Neural cell (in vitro differentiated cells): Measurements from ENCODE around the gene ALOXE3.

Source experiments
- EP300 ChIP-seq: fragments of 450-650 bp; conservative IDR thresholded peaks from 2 replicates; pipeline ENCODE4 v1.6.1; 2014; ENCODE audit warnings: antibody characterized with exemption, mild to moderate bottlenecking, moderate library complexity; ENCODE audit not compliant: poor library complexity, severe bottlenecking
- POLR2AphosphoS5 ChIP-seq: IDR thresholded peaks from 2 replicates; pipeline ENCODE4 v1.6.1; 2012
- RAD21 ChIP-seq: fragments of 450-650 bp; conservative IDR thresholded peaks from 2 replicates; pipeline ENCODE4 v1.6.1; 2014; ENCODE audit warnings: antibody characterized with exemption, mild to moderate bottlenecking, moderate library complexity
- TF ChIP-seq, protein P1 (sequence below): fragments of 450-650 bp; IDR thresholded peaks from 2 replicates; pipeline ENCODE4 v1.5.1; 2014; ENCODE audit warnings: antibody characterized with exemption, mild to moderate bottlenecking, moderate library complexity; ENCODE audit not compliant: poor library complexity, severe bottlenecking

DNA sequence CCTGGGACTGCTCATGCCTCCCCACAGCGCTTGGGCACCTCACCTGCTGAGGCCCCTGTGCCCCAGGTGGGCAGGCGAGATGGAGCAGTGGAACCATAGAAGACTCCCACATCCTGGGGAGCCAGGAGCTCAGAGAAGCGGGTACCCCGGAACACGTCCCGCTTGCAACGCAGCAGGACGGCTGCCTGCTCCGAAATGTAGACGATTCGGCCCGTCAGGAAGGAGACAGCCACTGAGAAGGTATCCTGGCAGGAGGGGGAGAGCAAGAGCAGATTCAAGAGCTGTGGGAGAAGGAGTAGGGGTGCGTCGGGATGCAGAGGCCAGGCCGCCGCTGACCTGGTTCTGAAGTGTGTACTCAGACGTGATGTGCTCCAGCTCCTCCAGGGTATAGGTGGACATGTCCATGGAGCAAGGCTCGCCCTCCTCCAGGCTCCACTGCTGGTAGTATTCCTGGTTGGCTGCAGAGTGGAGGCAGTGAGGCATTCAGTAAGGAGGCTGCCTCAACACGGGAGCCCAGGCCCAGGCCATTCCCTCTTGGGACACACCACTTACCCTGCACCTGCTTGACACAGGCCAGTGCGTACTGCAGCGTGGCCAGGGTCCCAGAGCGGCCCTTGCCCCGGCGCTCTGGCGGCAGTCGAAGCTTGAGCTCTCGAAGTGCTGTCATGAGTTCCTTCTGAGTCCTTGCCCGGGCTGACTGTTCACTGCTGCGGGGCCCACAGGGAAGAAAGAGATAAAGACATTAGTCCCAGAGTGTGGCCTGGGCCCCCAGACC lies 31.3 kb upstream of the ALOXE3 start:
- TF ChIP-seq POLR2AphosphoS5 (no peak), EP300 (no peak), RAD21 (no peak)
- TF ChIP-seq, protein P1, sequence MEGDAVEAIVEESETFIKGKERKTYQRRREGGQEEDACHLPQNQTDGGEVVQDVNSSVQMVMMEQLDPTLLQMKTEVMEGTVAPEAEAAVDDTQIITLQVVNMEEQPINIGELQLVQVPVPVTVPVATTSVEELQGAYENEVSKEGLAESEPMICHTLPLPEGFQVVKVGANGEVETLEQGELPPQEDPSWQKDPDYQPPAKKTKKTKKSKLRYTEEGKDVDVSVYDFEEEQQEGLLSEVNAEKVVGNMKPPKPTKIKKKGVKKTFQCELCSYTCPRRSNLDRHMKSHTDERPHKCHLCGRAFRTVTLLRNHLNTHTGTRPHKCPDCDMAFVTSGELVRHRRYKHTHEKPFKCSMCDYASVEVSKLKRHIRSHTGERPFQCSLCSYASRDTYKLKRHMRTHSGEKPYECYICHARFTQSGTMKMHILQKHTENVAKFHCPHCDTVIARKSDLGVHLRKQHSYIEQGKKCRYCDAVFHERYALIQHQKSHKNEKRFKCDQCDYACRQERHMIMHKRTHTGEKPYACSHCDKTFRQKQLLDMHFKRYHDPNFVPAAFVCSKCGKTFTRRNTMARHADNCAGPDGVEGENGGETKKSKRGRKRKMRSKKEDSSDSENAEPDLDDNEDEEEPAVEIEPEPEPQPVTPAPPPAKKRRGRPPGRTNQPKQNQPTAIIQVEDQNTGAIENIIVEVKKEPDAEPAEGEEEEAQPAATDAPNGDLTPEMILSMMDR, result no peak
